Occipital lobe (tissue), 2 donors: ENCODE data around the gene HS6ST2. TPM values are rescaled to one million over a fixed set of nuclear protein-coding genes. Genes with fewer than 3 reads are reported as not detected.

Source experiments
- DNase-seq: peaks from one replicate; lab custom pipeline; 2025; lab: John Stamatoyannopoulos, UW
- total RNA-seq: library from RNA; depleted of rRNA; stranded (reverse); fragments of >200 nt; gene quantifications from one replicate; pipeline ENCODE4 v1.2.3, GENCODE V29; 2014

The HS6ST2 gene
- total RNA-seq, 1 donor from 2014 or later: 5.0 TPM

GRCh38 chrX:132848296-132848970 lies 110.0 kb downstream of the HS6ST2 start:
- DNase-seq: no peak

GRCh38 chrX:132843363-132843762 lies 115.1 kb downstream of the HS6ST2 start:
- no peak for DNase-seq

- no peak for DNase-seq
Measured at GRCh38 chrX:132842460-132843238, 115.8 kb downstream of the HS6ST2 start.

GRCh38 chrX:132837967-132838366 lies 120.5 kb downstream of the HS6ST2 start:
- no peak for DNase-seq

GRCh38 chrX:132837126-132837525 lies 121.3 kb downstream of the HS6ST2 start:
- no peak for DNase-seq

- DNase-seq: no peak
Measured at GRCh38 chrX:132836471-132836870, 122.0 kb downstream of the HS6ST2 start.

- no peak for DNase-seq
Measured at GRCh38 chrX:132834741-132835140, 123.7 kb downstream of the HS6ST2 start.

- no peak for DNase-seq
Measured at GRCh38 chrX:132834109-132834508, 124.3 kb downstream of the HS6ST2 start.

- DNase-seq: no peak
Measured at GRCh38 chrX:132833373-132833772, 125.1 kb downstream of the HS6ST2 start.

- DNase-seq: no peak
Measured at GRCh38 chrX:132831336-132831973, 127.0 kb downstream of the HS6ST2 start.

- DNase-seq: no peak
Measured at GRCh38 chrX:132822634-132823012, 135.8 kb downstream of the HS6ST2 start.

- DNase-seq: no peak
Measured at GRCh38 chrX:132821974-132822633, 136.3 kb downstream of the HS6ST2 start.

GRCh38 chrX:132820675-132821074 lies 137.8 kb downstream of the HS6ST2 start:
- DNase-seq: no peak

GRCh38 chrX:132819711-132820264 lies 138.6 kb downstream of the HS6ST2 start:
- no peak for DNase-seq

- DNase-seq: no peak
Measured at GRCh38 chrX:132818638-132819037, 139.8 kb downstream of the HS6ST2 start.

GRCh38 chrX:132815643-132816042 lies 142.8 kb downstream of the HS6ST2 start:
- no peak for DNase-seq

- no peak for DNase-seq
Measured at GRCh38 chrX:132810964-132811712, 147.3 kb downstream of the HS6ST2 start.

- DNase-seq: no peak
Measured at GRCh38 chrX:132810488-132810887, 147.9 kb downstream of the HS6ST2 start.

- DNase-seq: no peak
Measured at GRCh38 chrX:132809581-132809980, 148.8 kb downstream of the HS6ST2 start.

- no peak for DNase-seq
Measured at GRCh38 chrX:132807411-132808030, 150.9 kb downstream of the HS6ST2 start.
